WTC11 (cell line): Measurements from ENCODE around the gene ENDOV. TPM values are rescaled to one million over a fixed set of nuclear protein-coding genes. Genes with fewer than 3 reads are reported as not detected.

ENCODE experiments used
- ATAC-seq: fragments of 200-7000 bp; cut with Tn5 transposase; 2 replicates; pipeline ENCODE4 v1.10.0; 2021; ENCODE audit warnings: mild to moderate bottlenecking, moderate library complexity
- CTCF ChIA-PET: fragments of 300-600 bp; sonication (Branson Sonifier 250); formaldehyde crosslinking; loops from one replicate; lab custom pipeline; 2021; ENCODE audit warnings: antibody characterized with exemption; lab: Charles Lee
- POLR2A ChIA-PET: fragments of 350-600 bp; sonication (Branson Sonifier 250); formaldehyde crosslinking; loops from one replicate; lab custom pipeline; 2021; ENCODE audit warnings: antibody characterized with exemption; lab: Charles Lee
- DNase-seq: peaks from one replicate; pipeline ENCODE4 v3.0.0; 2021; ENCODE audit warnings: low spot score
- H3K27ac Mint-ChIP-seq: 2 replicates; pipeline ENCODE4 v1.8.0; 2021; ENCODE audit warnings: mixed read lengths
- H3K27me3 Mint-ChIP-seq: 2 replicates; pipeline ENCODE4 v1.8.0; 2021; ENCODE audit warnings: low read depth, mild to moderate bottlenecking, moderate library complexity, mixed read lengths
- H3K36me3 Mint-ChIP-seq: 2 replicates; pipeline ENCODE4 v1.8.0; 2021; ENCODE audit warnings: mixed read lengths
- H3K4me1 Mint-ChIP-seq: 2 replicates; pipeline ENCODE4 v1.8.0; 2022; ENCODE audit warnings: mixed read lengths
- H3K4me3 Mint-ChIP-seq: 2 replicates; pipeline ENCODE4 v1.8.0; 2021; ENCODE audit warnings: mild to moderate bottlenecking, moderate library complexity, mixed read lengths
- H3K9me3 Mint-ChIP-seq: 2 replicates; pipeline ENCODE4 v1.8.0; 2021; ENCODE audit warnings: mixed read lengths
- AFF4 ChIP-seq: sonication (generic); formaldehyde crosslinking; IDR thresholded peaks from 2 replicates; pipeline ENCODE4 v1.8.1; 2023; ENCODE audit warnings: mild to moderate bottlenecking, missing genetic modification reagents, borderline replicate concordance
- E2F1 ChIP-seq: sonication (generic); formaldehyde crosslinking; IDR thresholded peaks from 2 replicates; pipeline ENCODE4 v1.8.0; 2022; ENCODE audit warnings: mild to moderate bottlenecking, missing genetic modification reagents
- E2F4 ChIP-seq: sonication (generic); formaldehyde crosslinking; IDR thresholded peaks from 2 replicates; pipeline ENCODE4 v1.8.1; 2022; ENCODE audit warnings: low read depth, mild to moderate bottlenecking, moderate library complexity, missing genetic modification reagents, borderline replicate concordance
- ETV6 ChIP-seq: sonication (generic); formaldehyde crosslinking; IDR thresholded peaks from 2 replicates; pipeline ENCODE4 v1.8.1; 2022; ENCODE audit warnings: mild to moderate bottlenecking, missing genetic modification reagents
- FOXK1 ChIP-seq: sonication (generic); formaldehyde crosslinking; IDR thresholded peaks from 2 replicates; pipeline ENCODE4 v1.8.0; 2022; ENCODE audit warnings: mild to moderate bottlenecking, moderate library complexity, missing genetic modification reagents
- NR3C1 ChIP-seq: sonication (generic); formaldehyde crosslinking; conservative IDR thresholded peaks from 2 replicates; pipeline ENCODE4 v1.8.1; 2023; ENCODE audit warnings: low read depth, mild to moderate bottlenecking, missing genetic modification reagents
- TEAD4 ChIP-seq: sonication (generic); formaldehyde crosslinking; IDR thresholded peaks from 2 replicates; pipeline ENCODE4 v1.8.0; 2022; ENCODE audit warnings: mild to moderate bottlenecking, missing genetic modification reagents
- TP53 ChIP-seq: sonication (generic); formaldehyde crosslinking; IDR thresholded peaks from 2 replicates; pipeline ENCODE4 v1.8.1; 2023; ENCODE audit warnings: mild to moderate bottlenecking, missing genetic modification reagents
- ZNF121 ChIP-seq: sonication (generic); formaldehyde crosslinking; IDR thresholded peaks from 2 replicates; pipeline ENCODE4 v1.8.0; 2023; ENCODE audit warnings: missing genetic modification reagents
- ZNF425 ChIP-seq: fragments of 250-450 bp; sonication (Bioruptor Pico); conservative IDR thresholded peaks from 2 replicates; pipeline ENCODE4 v1.9.0; 2021; ENCODE audit warnings: mild to moderate bottlenecking
- total RNA-seq: library from RNA; stranded (reverse); gene quantifications from 3 replicates; pipeline ENCODE4 v1.2.3, GENCODE V29; 2021
- TF ChIP-seq, protein P1 (sequence below): sonication (generic); formaldehyde crosslinking; IDR thresholded peaks from 2 replicates; pipeline ENCODE4 v1.8.0; 2023; ENCODE audit warnings: mild to moderate bottlenecking, missing genetic modification reagents

ENDOV gene
- total RNA-seq, 1 experiment from 2014 or later: 25.2 TPM

DNA sequence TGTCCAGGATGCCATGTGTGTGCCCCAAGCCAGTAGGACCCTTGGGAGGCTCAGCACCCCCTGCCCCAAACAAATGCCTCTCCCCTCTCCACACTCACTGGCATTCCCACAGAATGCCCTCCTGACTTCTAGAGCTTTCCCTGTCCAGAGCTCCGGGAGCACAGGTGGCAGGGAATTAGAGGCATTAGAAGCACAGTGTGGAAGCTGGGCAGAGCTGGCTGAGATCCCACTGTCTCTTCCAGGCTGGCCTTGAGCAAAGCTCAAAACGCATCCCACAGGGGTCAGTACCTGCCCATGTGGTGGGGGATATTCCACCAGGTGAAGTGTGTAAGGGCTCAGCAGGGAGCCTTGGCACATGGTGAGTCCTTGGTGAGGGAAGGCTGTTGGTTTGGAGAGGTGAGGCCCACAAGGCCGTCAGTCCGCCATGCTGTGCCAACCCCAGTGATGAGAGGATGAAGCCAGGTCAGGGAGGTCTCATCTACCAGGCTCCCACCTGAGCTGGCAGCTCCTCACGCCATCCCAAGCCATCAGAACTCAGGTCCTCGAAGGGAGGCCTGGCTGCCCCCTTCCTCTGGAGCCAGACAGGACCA is 18.1 kb downstream of the ENDOV start (continued):
- TF ChIP-seq ZNF425 (CRISPR knock-in tag) (no peak), E2F4 (no peak), AFF4 (CRISPR knock-in tag) (no peak), TP53 (CRISPR knock-in tag) (no peak), NR3C1 (no peak), FOXK1 (CRISPR knock-in tag) (no peak), ETV6 (CRISPR knock-in tag) (no peak)

DNA sequence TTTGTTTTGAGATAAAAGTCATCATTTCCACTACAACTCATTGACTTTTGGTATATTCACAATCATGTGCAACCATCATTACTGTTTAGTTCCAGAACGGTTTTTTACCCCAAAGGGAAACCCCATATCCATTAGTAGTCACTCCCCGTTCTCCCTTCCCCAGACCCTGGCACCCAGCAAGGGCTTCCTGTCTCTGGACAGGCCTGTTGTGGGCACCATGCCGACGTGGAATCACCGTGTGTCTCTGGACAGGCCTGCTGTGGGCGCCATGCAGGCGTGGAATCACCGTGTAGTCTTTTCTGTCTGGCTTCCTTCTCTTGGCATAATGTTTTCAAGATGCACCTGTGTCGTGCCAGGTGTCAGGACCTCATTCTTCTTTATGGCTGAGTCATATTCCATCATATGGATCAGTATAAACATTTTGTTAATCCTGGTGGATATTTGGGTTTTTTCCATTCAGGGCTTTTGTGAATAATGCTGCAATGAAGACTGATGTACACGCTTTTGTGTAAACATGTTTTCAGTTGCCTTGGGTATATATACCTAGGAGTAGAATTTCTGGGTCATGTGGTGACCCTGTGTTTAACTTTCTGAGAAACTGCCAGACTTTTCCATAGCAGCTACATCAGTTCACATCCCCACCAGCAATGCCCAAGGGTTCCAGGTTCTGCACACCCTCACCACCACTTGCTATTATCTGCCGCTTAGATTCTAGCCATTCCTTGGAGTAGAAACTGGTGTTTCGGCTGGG is 19.1 kb downstream of the ENDOV start:
- no peak for ATAC-seq
- TF ChIP-seq TEAD4 (CRISPR knock-in tag) (no peak), ZNF121 (CRISPR knock-in tag) (no peak), E2F1 (CRISPR knock-in tag) (no peak)
- TF ChIP-seq, protein P1, sequence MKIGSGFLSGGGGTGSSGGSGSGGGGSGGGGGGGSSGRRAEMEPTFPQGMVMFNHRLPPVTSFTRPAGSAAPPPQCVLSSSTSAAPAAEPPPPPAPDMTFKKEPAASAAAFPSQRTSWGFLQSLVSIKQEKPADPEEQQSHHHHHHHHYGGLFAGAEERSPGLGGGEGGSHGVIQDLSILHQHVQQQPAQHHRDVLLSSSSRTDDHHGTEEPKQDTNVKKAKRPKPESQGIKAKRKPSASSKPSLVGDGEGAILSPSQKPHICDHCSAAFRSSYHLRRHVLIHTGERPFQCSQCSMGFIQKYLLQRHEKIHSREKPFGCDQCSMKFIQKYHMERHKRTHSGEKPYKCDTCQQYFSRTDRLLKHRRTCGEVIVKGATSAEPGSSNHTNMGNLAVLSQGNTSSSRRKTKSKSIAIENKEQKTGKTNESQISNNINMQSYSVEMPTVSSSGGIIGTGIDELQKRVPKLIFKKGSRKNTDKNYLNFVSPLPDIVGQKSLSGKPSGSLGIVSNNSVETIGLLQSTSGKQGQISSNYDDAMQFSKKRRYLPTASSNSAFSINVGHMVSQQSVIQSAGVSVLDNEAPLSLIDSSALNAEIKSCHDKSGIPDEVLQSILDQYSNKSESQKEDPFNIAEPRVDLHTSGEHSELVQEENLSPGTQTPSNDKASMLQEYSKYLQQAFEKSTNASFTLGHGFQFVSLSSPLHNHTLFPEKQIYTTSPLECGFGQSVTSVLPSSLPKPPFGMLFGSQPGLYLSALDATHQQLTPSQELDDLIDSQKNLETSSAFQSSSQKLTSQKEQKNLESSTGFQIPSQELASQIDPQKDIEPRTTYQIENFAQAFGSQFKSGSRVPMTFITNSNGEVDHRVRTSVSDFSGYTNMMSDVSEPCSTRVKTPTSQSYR: no peak
- Mint-ChIP-seq H3K27ac (no peak overlapping the region), H3K27me3 (peaks cover 12% of the 10 kb centered on the region), H3K4me3 (no peak overlapping the region), H3K4me1 (no peaks in the 10 kb centered on the region), H3K9me3 (peaks cover 3% of the 10 kb centered on the region; the same call in 1 of the 2 replicates), H3K36me3 (no peaks in the 10 kb centered on the region)
- ChIA-PET POLR2A (no interaction called here), CTCF (no interaction called here)
- DNase-seq: no peak
